Measurements from ENCODE around the gene NXN.

- TF ChIP-seq EZH2 (IDR thresholded peaks at IDR 0.05; ENCODE audit: insufficient read depth, poor library complexity, severe bottlenecking) (no peak), EZH2phosphoT487 (IDR thresholded peaks at IDR 0.05; ENCODE audit: insufficient read depth, low read depth) (no peak)
Observed at GRCh38 chr17:807523-808294, 171.9 kb downstream of the NXN start.

Data from GM23248 (cell line).